Neural cell (in vitro differentiated cells): ENCODE results near the gene KIRREL3.
A peak's percentile ranks its signal among the peaks of the same experiment; 100 is the strongest.

ENCODE experiments used
- EP300 ChIP-seq: fragments of 450-650 bp; conservative IDR thresholded peaks from 2 replicates; pipeline ENCODE4 v1.6.1; 2014; ENCODE audit warnings: antibody characterized with exemption, mild to moderate bottlenecking, moderate library complexity; ENCODE audit not compliant: poor library complexity, severe bottlenecking
- EZH2 ChIP-seq: fragments of 200-600, 300-800 bp; shearing (Covaris generic), sonication (generic); IDR thresholded peaks from 2 replicates; pipeline ENCODE4 v1.6.1; 2014; ENCODE audit warnings: antibody characterized with exemption, low read length, borderline replicate concordance, mild to moderate bottlenecking; ENCODE audit not compliant: insufficient read depth, poor library complexity, severe bottlenecking
- TF ChIP-seq, protein P1 (sequence below): fragments of 450-650 bp; IDR thresholded peaks from 2 replicates; pipeline ENCODE4 v1.5.1; 2014; ENCODE audit warnings: antibody characterized with exemption, mild to moderate bottlenecking, moderate library complexity; ENCODE audit not compliant: poor library complexity, severe bottlenecking

DNA sequence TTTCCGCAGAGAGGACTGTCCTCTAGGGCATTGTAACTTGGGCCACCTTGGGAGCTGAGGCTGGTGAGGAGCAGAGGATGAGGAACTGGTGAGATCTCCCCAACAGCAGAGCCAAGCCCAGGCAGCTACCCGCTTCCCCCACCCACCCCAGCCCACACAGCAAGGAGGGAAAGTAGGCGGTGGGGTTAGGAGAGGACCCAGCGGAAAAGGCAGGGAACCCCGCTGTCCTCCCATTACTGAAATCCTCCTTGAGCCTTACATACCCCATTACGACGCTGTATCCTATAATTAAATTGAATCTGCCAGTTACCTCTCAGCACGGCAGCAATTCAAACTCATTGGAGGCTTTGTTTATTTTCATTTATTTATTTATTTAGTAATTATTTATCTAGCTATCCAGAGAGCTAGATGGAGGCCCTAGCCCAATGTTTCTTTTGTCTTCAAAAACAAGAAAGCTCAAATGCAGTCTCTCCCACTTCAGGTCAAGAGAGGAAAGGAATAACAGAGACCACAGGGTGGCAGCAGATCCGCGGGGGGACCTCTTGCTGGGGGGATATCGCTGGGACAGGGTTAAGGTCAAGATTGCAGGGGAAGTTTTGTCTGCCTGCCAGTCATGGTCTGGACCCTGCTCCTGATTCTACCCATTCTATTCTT is 427.1 kb downstream of the KIRREL3 start:
- no peak for TF ChIP-seq EZH2
- TF ChIP-seq, protein P1, sequence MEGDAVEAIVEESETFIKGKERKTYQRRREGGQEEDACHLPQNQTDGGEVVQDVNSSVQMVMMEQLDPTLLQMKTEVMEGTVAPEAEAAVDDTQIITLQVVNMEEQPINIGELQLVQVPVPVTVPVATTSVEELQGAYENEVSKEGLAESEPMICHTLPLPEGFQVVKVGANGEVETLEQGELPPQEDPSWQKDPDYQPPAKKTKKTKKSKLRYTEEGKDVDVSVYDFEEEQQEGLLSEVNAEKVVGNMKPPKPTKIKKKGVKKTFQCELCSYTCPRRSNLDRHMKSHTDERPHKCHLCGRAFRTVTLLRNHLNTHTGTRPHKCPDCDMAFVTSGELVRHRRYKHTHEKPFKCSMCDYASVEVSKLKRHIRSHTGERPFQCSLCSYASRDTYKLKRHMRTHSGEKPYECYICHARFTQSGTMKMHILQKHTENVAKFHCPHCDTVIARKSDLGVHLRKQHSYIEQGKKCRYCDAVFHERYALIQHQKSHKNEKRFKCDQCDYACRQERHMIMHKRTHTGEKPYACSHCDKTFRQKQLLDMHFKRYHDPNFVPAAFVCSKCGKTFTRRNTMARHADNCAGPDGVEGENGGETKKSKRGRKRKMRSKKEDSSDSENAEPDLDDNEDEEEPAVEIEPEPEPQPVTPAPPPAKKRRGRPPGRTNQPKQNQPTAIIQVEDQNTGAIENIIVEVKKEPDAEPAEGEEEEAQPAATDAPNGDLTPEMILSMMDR = peak; percentile 37
- no peak for TF ChIP-seq EP300
